Measurements from ENCODE around the gene CTNNB1.
"Not testable (repeated sequence)": the region's sequence is repeated elsewhere in the genome, so short reads cannot be mapped to it uniquely, and the experiment has no call there.

CTNNB1 gene

GRCh38 chr3:41259449-41260062 is 60.3 kb downstream of the CTNNB1 start:
- no peak for FAIRE-seq

- FAIRE-seq, result no peak
Measured at GRCh38 chr3:41260063-41260450, 60.8 kb downstream of the CTNNB1 start.

- no peak for FAIRE-seq
Measured at GRCh38 chr3:41265011-41265545, 65.8 kb downstream of the CTNNB1 start.

- FAIRE-seq, result no peak
Measured at GRCh38 chr3:41265823-41266273, 66.5 kb downstream of the CTNNB1 start.

DNA sequence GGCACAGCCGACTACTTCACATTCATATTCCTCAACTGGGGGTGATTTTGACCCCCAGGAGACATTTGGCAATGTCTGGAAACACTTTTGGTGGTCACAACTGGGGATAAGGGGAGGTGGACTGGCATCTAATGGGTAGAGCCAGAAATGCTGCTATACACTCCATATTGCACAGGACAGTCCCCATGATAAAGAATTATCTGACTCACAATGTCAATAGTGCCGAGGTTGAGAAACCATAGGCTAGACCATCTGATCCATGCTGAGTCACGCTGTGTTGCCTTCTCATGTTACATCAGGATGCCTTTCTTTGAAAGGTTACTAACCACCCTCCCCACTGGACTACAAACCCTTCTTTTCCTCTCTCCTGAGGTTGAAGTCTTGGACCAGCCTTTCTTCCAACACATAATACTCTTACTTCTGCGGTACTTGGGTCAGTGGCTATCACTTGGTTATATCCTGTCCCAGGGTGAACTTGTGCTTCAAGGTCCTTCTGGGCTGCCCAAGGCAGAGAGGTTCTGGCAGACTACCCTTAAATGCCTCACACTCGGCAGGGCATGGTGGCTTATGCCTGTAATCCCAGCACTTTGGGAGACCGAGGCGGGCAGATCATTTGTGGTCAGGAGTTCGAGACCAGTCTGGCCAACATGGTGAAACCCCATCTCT is 68.8 kb downstream of the CTNNB1 start:
- FAIRE-seq, result no peak

GRCh38 chr3:41272667-41273066 is 73.4 kb downstream of the CTNNB1 start:
- no peak for FAIRE-seq

DNA sequence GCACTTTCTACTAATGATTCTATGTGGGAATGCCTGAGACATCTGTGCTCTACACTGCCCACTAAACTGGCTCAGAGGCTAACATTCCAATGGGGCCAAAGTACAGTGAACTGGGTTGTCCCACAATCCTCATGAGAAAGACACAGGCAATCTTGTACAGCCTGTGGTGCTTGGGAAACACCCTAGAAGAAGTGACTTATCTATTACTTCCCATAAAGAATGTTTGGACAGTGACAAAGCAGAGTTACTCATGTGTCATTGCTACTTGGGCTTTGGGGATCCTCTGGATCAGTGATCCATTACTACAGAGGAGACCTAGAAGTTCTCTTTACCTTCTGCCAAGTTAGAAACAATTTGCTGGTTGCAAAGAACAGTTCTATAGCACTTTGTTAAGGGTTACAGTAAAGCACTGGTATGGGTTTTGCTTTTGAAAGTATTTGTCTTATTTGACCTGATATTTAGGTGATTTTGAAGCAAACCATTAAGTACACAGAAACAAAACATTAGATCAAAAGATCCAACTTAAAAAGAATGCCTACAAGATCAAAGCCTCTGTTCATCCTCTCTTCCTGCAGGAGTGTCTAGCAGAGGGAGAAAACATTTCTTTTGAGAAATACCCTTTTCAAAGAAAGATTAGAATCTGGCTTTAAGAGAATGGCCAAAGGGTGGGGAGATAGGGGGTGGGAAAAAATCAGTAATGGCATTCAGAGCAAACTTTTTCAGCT is 75.8 kb downstream of the CTNNB1 start:
- no peak for FAIRE-seq

- FAIRE-seq, result no peak
Measured at GRCh38 chr3:41276191-41276590, 76.9 kb downstream of the CTNNB1 start.

DNA sequence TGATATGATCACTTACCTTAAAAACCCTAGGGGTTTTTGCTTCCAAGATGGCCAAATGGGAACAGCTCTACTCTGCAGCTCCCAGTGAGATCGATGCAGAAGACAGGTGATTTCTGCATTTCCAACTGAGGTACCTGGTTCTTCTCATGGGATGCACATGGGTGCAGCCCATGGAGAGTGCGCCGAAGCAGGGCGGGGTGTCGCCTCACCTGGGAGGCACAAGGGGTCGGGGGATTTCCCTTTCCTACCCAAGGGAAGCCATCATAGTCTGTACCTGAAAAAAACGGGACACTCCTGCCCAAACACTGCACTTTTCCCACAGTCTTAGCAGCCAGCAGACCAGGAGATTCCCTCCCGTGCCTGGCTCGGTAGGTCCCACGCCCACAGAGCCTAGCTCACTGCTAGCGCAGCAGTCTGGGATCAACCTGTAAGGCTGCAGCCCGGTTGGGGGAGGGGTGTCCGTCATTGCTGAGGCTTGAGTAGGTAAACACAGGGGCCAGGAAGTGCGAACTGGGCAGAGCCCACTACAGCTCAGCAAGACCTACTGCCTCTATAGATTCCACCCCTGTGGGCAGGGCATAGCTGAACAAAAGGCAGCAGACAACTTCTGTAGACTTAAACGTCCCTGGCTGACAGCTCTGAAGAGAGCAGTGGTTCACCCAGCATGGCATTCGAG is 78.6 kb downstream of the CTNNB1 start:
- no peak for FAIRE-seq

- not testable (repeated sequence) for FAIRE-seq
Measured at GRCh38 chr3:41284934-41285333, 85.6 kb downstream of the CTNNB1 start.

- FAIRE-seq, result no peak
Measured at GRCh38 chr3:41286305-41286704, 87.0 kb downstream of the CTNNB1 start.

GRCh38 chr3:41288785-41289184 is 89.5 kb downstream of the CTNNB1 start:
- FAIRE-seq, result no peak

All from endometrium (tissue), 2 donors.